HEK293 (cell line): ENCODE results near the gene ZNF276.
"Not testable (repeated sequence)": the region's sequence is repeated elsewhere in the genome, so short reads cannot be mapped to it uniquely, and the experiment has no call there.

Experiments used
- CTCF ChIA-PET: fragments of 350-600 bp; formaldehyde crosslinking; extraction: SDS; loops from one replicate; lab custom pipeline; 2021; ENCODE audit warnings: antibody characterized with exemption; lab: Yijun Ruan, JAX
- POLR2A ChIA-PET: fragments of 300-600 bp; formaldehyde crosslinking; extraction: SDS; loops from one replicate; lab custom pipeline; 2020; ENCODE audit warnings: antibody characterized with exemption, inconsistent platforms; lab: Yijun Ruan, JAX
- H3K27ac ChIP-seq: fragments of 200-500 bp; sonication (Bioruptor generic); 2 replicates; pipeline ENCODE4 v1.5.1; 2014; ENCODE audit warnings: low read depth, low read length, control low read depth, inconsistent platforms; ENCODE audit errors: extremely low read depth
- H3K36me3 ChIP-seq, 2 experiments: fragments of 200-500 bp in 1 of 2; sonication (Bioruptor generic) in 1 of 2; 1 replicate in 1 of 2; 2 replicates in 1 of 2; pipeline ENCODE4 v1.5.1; 2014 to 2017; ENCODE audit warnings: inconsistent platforms in 2 of 2, low read length in 2 of 2; ENCODE audit not compliant: control insufficient read depth in 2 of 2, insufficient read depth in 1 of 2
- H3K4me1 ChIP-seq: fragments of 200-500 bp; sonication (Bioruptor generic); 2 replicates; pipeline ENCODE4 v1.5.1; 2014; ENCODE audit warnings: mild to moderate bottlenecking, low read length, inconsistent platforms; ENCODE audit not compliant: control insufficient read depth, insufficient read depth
- H3K4me3 ChIP-seq: 2 replicates; pipeline ENCODE4 v1.5.1; 2011; ENCODE audit warnings: low read depth, mild to moderate bottlenecking, control low read depth, low read length, moderate library complexity
- H3K9me3 ChIP-seq: fragments of 200-500 bp; sonication (Bioruptor generic); 2 replicates; pipeline ENCODE4 v1.5.1; 2014; ENCODE audit warnings: low read depth, low read length, inconsistent platforms; ENCODE audit not compliant: control insufficient read depth, insufficient read depth
- GLIS1 ChIP-seq: fragments of 450-650 bp; formaldehyde crosslinking; IDR thresholded peaks from 2 replicates; pipeline ENCODE4 v1.5.1; 2016; ENCODE audit warnings: missing biosample characterization, missing genetic modification characterization
- GLIS2 ChIP-seq: fragments of 450-650 bp; formaldehyde crosslinking; IDR thresholded peaks from 2 replicates; pipeline ENCODE4 v1.5.1; 2016; ENCODE audit warnings: missing biosample characterization, missing genetic modification characterization
- KLF8 ChIP-seq: fragments of 450-650 bp; formaldehyde crosslinking; IDR thresholded peaks from 2 replicates; pipeline ENCODE4 v1.5.1; 2016; ENCODE audit warnings: missing biosample characterization, missing genetic modification characterization
- OVOL3 ChIP-seq: fragments of 450-650 bp; formaldehyde crosslinking; IDR thresholded peaks from 2 replicates; pipeline ENCODE4 v1.5.1; 2016; ENCODE audit warnings: missing biosample characterization, missing genetic modification characterization
- PRDM4 ChIP-seq: fragments of 450-650 bp; formaldehyde crosslinking; IDR thresholded peaks from 2 replicates; pipeline ENCODE4 v1.5.1; 2017; ENCODE audit warnings: missing biosample characterization, missing genetic modification characterization
- SP3 ChIP-seq: fragments of 450-650 bp; formaldehyde crosslinking; IDR thresholded peaks from 2 replicates; pipeline ENCODE4 v1.5.1; 2016; ENCODE audit warnings: missing biosample characterization, missing genetic modification characterization
- ZFHX2 ChIP-seq: fragments of 450-650 bp; formaldehyde crosslinking; conservative IDR thresholded peaks from 2 replicates; pipeline ENCODE4 v1.5.1; 2016; ENCODE audit warnings: missing biosample characterization, missing genetic modification characterization
- ZFP3 ChIP-seq: fragments of 450-650 bp; formaldehyde crosslinking; IDR thresholded peaks from 2 replicates; pipeline ENCODE4 v1.5.1; 2016; ENCODE audit warnings: low read depth, missing biosample characterization, missing genetic modification characterization
- ZFP37 ChIP-seq: fragments of 450-650 bp; formaldehyde crosslinking; IDR thresholded peaks from 2 replicates; pipeline ENCODE4 v1.5.1; 2016; ENCODE audit warnings: missing biosample characterization, missing genetic modification characterization
- ZFP69B ChIP-seq: fragments of 450-650 bp; formaldehyde crosslinking; IDR thresholded peaks from 2 replicates; pipeline ENCODE4 v1.5.1; 2016; ENCODE audit warnings: missing biosample characterization, missing genetic modification characterization
- ZNF121 ChIP-seq: fragments of 450-650 bp; formaldehyde crosslinking; IDR thresholded peaks from 2 replicates; pipeline ENCODE4 v1.5.1; 2016; ENCODE audit warnings: missing biosample characterization, missing genetic modification characterization
- ZNF138 ChIP-seq: fragments of 450-650 bp; formaldehyde crosslinking; IDR thresholded peaks from 2 replicates; pipeline ENCODE4 v1.5.1; 2016; ENCODE audit warnings: missing biosample characterization, missing genetic modification characterization, borderline replicate concordance
- ZNF19 ChIP-seq: fragments of 450-650 bp; formaldehyde crosslinking; IDR thresholded peaks from 2 replicates; pipeline ENCODE4; 2016; ENCODE audit warnings: missing biosample characterization, missing genetic modification characterization, low read depth
- ZNF366 ChIP-seq: fragments of 450-650 bp; formaldehyde crosslinking; conservative IDR thresholded peaks from 2 replicates; pipeline ENCODE4 v1.5.1; 2016; ENCODE audit warnings: missing biosample characterization, missing genetic modification characterization
- ZNF416 ChIP-seq: fragments of 450-650 bp; formaldehyde crosslinking; IDR thresholded peaks from 2 replicates; pipeline ENCODE4 v1.5.1; 2016; ENCODE audit warnings: missing biosample characterization, missing genetic modification characterization
- ZNF473 ChIP-seq: fragments of 450-650 bp; formaldehyde crosslinking; IDR thresholded peaks from 2 replicates; pipeline ENCODE4 v1.5.1; 2017; ENCODE audit warnings: missing biosample characterization, missing genetic modification characterization
- ZNF548 ChIP-seq: fragments of 450-650 bp; formaldehyde crosslinking; IDR thresholded peaks from 2 replicates; pipeline ENCODE4 v1.5.1; 2016; ENCODE audit warnings: missing biosample characterization, missing genetic modification characterization
- ZNF561 ChIP-seq: fragments of 450-650 bp; IDR thresholded peaks from 2 replicates; pipeline ENCODE4 v1.5.1; 2018; ENCODE audit warnings: missing biosample characterization, missing genetic modification characterization, borderline replicate concordance
- ZNF571 ChIP-seq: fragments of 450-650 bp; formaldehyde crosslinking; IDR thresholded peaks from 2 replicates; pipeline ENCODE4 v1.5.0; 2017; ENCODE audit warnings: missing biosample characterization, missing genetic modification characterization
- ZNF600 ChIP-seq: fragments of 450-650 bp; formaldehyde crosslinking; IDR thresholded peaks from 2 replicates; pipeline ENCODE4 v1.5.1; 2016; ENCODE audit warnings: missing biosample characterization, missing genetic modification characterization
- ZNF658 ChIP-seq: fragments of 450-650 bp; formaldehyde crosslinking; IDR thresholded peaks from 2 replicates; pipeline ENCODE4; 2016; ENCODE audit warnings: missing biosample characterization, missing genetic modification characterization
- ZNF660 ChIP-seq: fragments of 450-650 bp; IDR thresholded peaks from 2 replicates; pipeline ENCODE4 v1.5.1; 2018; ENCODE audit warnings: missing biosample characterization, mild to moderate bottlenecking, missing genetic modification characterization
- ZNF670 ChIP-seq: fragments of 450-650 bp; formaldehyde crosslinking; IDR thresholded peaks from 2 replicates; pipeline ENCODE4 v1.5.1; 2016; ENCODE audit warnings: missing biosample characterization, missing genetic modification characterization, low read depth
- ZNF704 ChIP-seq: fragments of 450-650 bp; formaldehyde crosslinking; IDR thresholded peaks from 2 replicates; pipeline ENCODE4 v1.5.1; 2016; ENCODE audit warnings: missing biosample characterization, missing genetic modification characterization
- ZXDB ChIP-seq: fragments of 450-650 bp; formaldehyde crosslinking; IDR thresholded peaks from 2 replicates; pipeline ENCODE4 v1.5.1; 2016; ENCODE audit warnings: missing biosample characterization, missing genetic modification characterization

The ZNF276 gene

GRCh38 chr16:89697616-89698331, 23.6 kb upstream of the ZNF276 start (continued):
- TF ChIP-seq ZNF658 (tag by site-specific recombination): no peak
- no peak for TF ChIP-seq ZFHX2 (tag by site-specific recombination)
- peak; percentile 24; the same call in 1 of the 2 replicates for TF ChIP-seq GLIS1 (tag by site-specific recombination)
- TF ChIP-seq ZNF19 (tag by site-specific recombination): no peak
- TF ChIP-seq PRDM4 (tag by site-specific recombination): no peak

- peaks cover 0 to 48% of the 10 kb centered on the region in 2 experiments; a peak in 2 of 3 replicates for H3K36me3 ChIP-seq
- H3K27ac ChIP-seq, H3K4me3 ChIP-seq, H3K4me1 ChIP-seq, H3K9me3 ChIP-seq: not testable (repeated sequence)
- ChIA-PET POLR2A (interaction anchor here (1.0 to 2.1 kb wide), 2 partner anchors 12 to 175 kb away, joined by 5 to 12 read pairs; partner anchors contain the start of genes CDK10 and TCF25), CTCF (interaction anchor here (0.8 to 2.2 kb wide), 5 partner anchors 9 to 212 kb away, joined by 3 to 12 read pairs (median 4); no protein-coding TSS in a partner anchor)
These were observed 22.6 kb upstream of the ZNF276 start for GRCh38 chr16:89698717-89699116.

GRCh38 chr16:89699629-89700099, 21.7 kb upstream of the ZNF276 start:
- CTCF ChIA-PET: interaction anchor here (0.6 to 2.2 kb wide), 9 partner anchors 10 to 321 kb away, joined by 3 to 12 read pairs (median 3); partner anchors contain the start of gene VPS9D1
- H3K27ac ChIP-seq, H3K4me3 ChIP-seq, H3K9me3 ChIP-seq, H3K4me1 ChIP-seq: not testable (repeated sequence)
- peaks cover 0 to 40% of the 10 kb centered on the region in 2 experiments; a peak in 2 of 3 replicates for H3K36me3 ChIP-seq
- 0 out of 2 replicates have a peak, but pooled peaks have one; percentile 6 for TF ChIP-seq ZNF138 (tag by site-specific recombination)
- POLR2A ChIA-PET: interaction anchor here (0.7 to 2.5 kb wide), 12 partner anchors 9 to 222 kb away, joined by 3 to 17 read pairs (median 4); partner anchors contain the start of genes CDK10, SPG7, TCF25 and VPS9D1

GRCh38 chr16:89700100-89700648, 21.2 kb upstream of the ZNF276 start:
- ChIA-PET POLR2A (interaction anchor here (0.7 to 2.5 kb wide), 12 partner anchors 9 to 222 kb away, joined by 3 to 17 read pairs (median 4); partner anchors contain the start of genes CDK10, SPG7, TCF25 and VPS9D1), CTCF (interaction anchor here (0.6 to 2.2 kb wide), 12 partner anchors 8 to 320 kb away, joined by 3 to 12 read pairs (median 3); no protein-coding TSS in a partner anchor)
- Histone ChIP-seq H3K27ac (peak overlapping the region; percentile 65), H3K4me3 (peak overlapping the region; percentile 68), H3K4me1 (peaks cover 8% of the 10 kb centered on the region), H3K36me3 (peaks cover 0 to 35% of the 10 kb centered on the region in 2 experiments; a peak in 2 of 3 replicates), H3K9me3 (no peaks in the 10 kb centered on the region)
- TF ChIP-seq ZNF416 (tag by site-specific recombination): no peak
- TF ChIP-seq ZNF600 (tag by site-specific recombination): 0 out of 2 replicates have a peak, but pooled peaks have one; percentile 51
- no peak for TF ChIP-seq ZNF571 (tag by site-specific recombination)
- peak; percentile 86 for TF ChIP-seq ZXDB (tag by site-specific recombination)
- TF ChIP-seq ZNF366 (tag by site-specific recombination): 0 out of 2 replicates have a peak, but pooled peaks have one; percentile 44
- TF ChIP-seq ZNF548 (tag by site-specific recombination): no peak
- TF ChIP-seq ZNF561 (tag by site-specific recombination): 0 out of 2 replicates have a peak, but pooled peaks have one; percentile 45
- TF ChIP-seq GLIS2 (tag by site-specific recombination): peak; percentile 84
- no peak for TF ChIP-seq ZNF473 (tag by site-specific recombination)
- no peak for TF ChIP-seq ZNF121 (tag by site-specific recombination)
- TF ChIP-seq ZNF704 (tag by site-specific recombination): no peak
- TF ChIP-seq KLF8: peak; percentile 85
- peak; percentile 86 for TF ChIP-seq SP3 (tag by site-specific recombination)
- TF ChIP-seq ZFP69B: no peak
- no peak for TF ChIP-seq ZFP37
- TF ChIP-seq OVOL3 (tag by site-specific recombination): no peak
- TF ChIP-seq ZNF19 (tag by site-specific recombination): no peak
- peak; percentile 97 for TF ChIP-seq ZFHX2 (tag by site-specific recombination)
- TF ChIP-seq ZFP3: no peak
- TF ChIP-seq ZNF660 (tag by site-specific recombination): no peak
- no peak for TF ChIP-seq ZNF670 (tag by site-specific recombination)
